ENCODE results near the gene KIAA1755. TPM values are rescaled to one million over a fixed set of nuclear protein-coding genes. Genes with fewer than 3 reads are reported as not detected.

The KIAA1755 gene
- total and polyA plus RNA-seq, 10 of the 15 experiments (the other 5 are each of a cell fraction or from before 2014, with no cell fraction given) = not detected

GRCh38 chr20:38165966-38166702 is 94.4 kb downstream of the KIAA1755 start:
- intact Hi-C loops (cut with micrococcal nuclease; ENCODE audit: unreplicated experiment) = loop anchor here (1.0 to 5.0 kb wide), 4 partner anchors 56 to 604 kb away; no protein-coding TSS in a partner anchor
- in situ Hi-C loops (cut with MboI) = loop anchor here (25.0 kb wide), 1 partner anchor 104 kb away; no protein-coding TSS in a partner anchor
- Histone ChIP-seq H2AFZ (ENCODE audit: control insufficient read depth, low read depth, low read length) (no peak overlapping the region), H3K4me2 (ENCODE audit: control insufficient read depth, insufficient read depth) (no peak overlapping the region), H3K36me3 (ENCODE audit: control insufficient read depth in 2 of 2, insufficient read depth in 2 of 2, low read length in 1 of 2) (no peaks in the 10 kb centered on the region), H3K27me3 (replicated peaks in 1 of 2; ENCODE audit: control insufficient read depth in 2 of 2, insufficient read depth in 2 of 2, low read length in 1 of 2) (no peaks in the 10 kb centered on the region), H4K20me1 (ENCODE audit: control insufficient read depth, insufficient read depth) (no peaks in the 10 kb centered on the region), H3K4me1 (ENCODE audit: control insufficient read depth, insufficient read depth, low read length) (peaks cover 17% of the 10 kb centered on the region), H3K79me2 (ENCODE audit: control insufficient read depth, insufficient read depth, low read length) (no peaks in the 10 kb centered on the region), H3K9me3 (replicated peaks; ENCODE audit: control insufficient read depth, insufficient read depth, low read length) (no peaks in the 10 kb centered on the region), H3K4me3 (no peak overlapping the region), H3K9ac (ENCODE audit: control insufficient read depth, insufficient read depth, low read length) (no peak overlapping the region), H3K27ac (ENCODE audit: control insufficient read depth, insufficient read depth) (no peak overlapping the region)
- 62% methylated on average over 11 of the region's 11 CpGs for WGBS (ENCODE audit: insufficient coverage, insufficient replicate concordance, low lambda C conversion rate, missing lambda C conversion rate)
- no peak for FAIRE-seq
- ChIA-PET POLR2A (interaction anchor here (1.2 kb wide), 1 partner anchor 93 kb away, joined by 3 read pairs; no protein-coding TSS in a partner anchor), SMC1A (ENCODE audit: uncharacterized antibody, unreplicated experiment) (interaction anchor here (0.7 to 10.1 kb wide), 9 partner anchors 52 to 249 kb away, joined by 3 to 117 read pairs (median 4); no protein-coding TSS in a partner anchor), RAD21 (ENCODE audit: unreplicated experiment) (interaction anchor here (0.8 to 5.2 kb wide), 6 partner anchors 14 to 107 kb away, joined by 3 to 39 read pairs (median 6); no protein-coding TSS in a partner anchor), CTCF (interaction anchor here (0.7 to 4.2 kb wide), 14 partner anchors 14 to 567 kb away, joined by 3 to 44 read pairs (median 6); no protein-coding TSS in a partner anchor)
- no peak for DNase-seq (ENCODE audit: low read depth, low spot score)
- BruUV-seq (replicated peaks) = no TSS peak
- no peak for ATAC-seq
- TF ChIP-seq ZBTB33 (IDR thresholded peaks at IDR 0.05) (no peak), CBFB (IDR thresholded peaks at IDR 0.05; ENCODE audit: low read depth) (no peak), ELK1 (IDR thresholded peaks at IDR 0.05; ENCODE audit: low read depth, low read length) (no peak), FOS (IDR thresholded peaks at IDR 0.05; ENCODE audit: borderline replicate concordance, extremely low read depth, insufficient read length) (no peak), ATF3 (IDR thresholded peaks at IDR 0.05; ENCODE audit: borderline replicate concordance, extremely low read depth, low read depth, low read length) (no peak), SMC3 (IDR thresholded peaks at IDR 0.05; ENCODE audit: borderline replicate concordance, low read length) (no peak), RCOR1 (conservative IDR thresholded peaks at IDR 0.05; ENCODE audit: low read depth, low read length) (no peak), MTA3 (IDR thresholded peaks at IDR 0.05; ENCODE audit: borderline replicate concordance, low read length) (no peak), CTCF (IDR thresholded peaks at IDR 0.05 in 2 of 3, conservative IDR thresholded peaks at IDR 0.05 in 1 of 3; ENCODE audit: control insufficient read depth in 2 of 3, extremely low read depth in 1 of 3, insufficient read depth in 1 of 3, low read depth in 3 of 3, low read length in 3 of 3) (no peak), RELA (IDR thresholded peaks at IDR 0.05; ENCODE audit: borderline replicate concordance, partially characterized antibody) (no peak), TBL1XR1 (IDR thresholded peaks at IDR 0.05; ENCODE audit: low read depth, low read length) (no peak), HDAC6 (IDR thresholded peaks at IDR 0.05; ENCODE audit: unreplicated experiment) (no peak), SRF (IDR thresholded peaks at IDR 0.05; ENCODE audit: low read depth in 2 of 2, low read length in 2 of 2) (no peak), ZNF24 (IDR thresholded peaks at IDR 0.05) (no peak)

All from GM12878 (cell line).